Endothelial cell of umbilical vein (primary cell): ENCODE data around the gene PARP9. TPM values are rescaled to one million over a fixed set of nuclear protein-coding genes. Genes with fewer than 3 reads are reported as not detected.

Experiments
- BruUV-seq: library from RNA; stranded (reverse); fragments of 400-500 nt; replicated peaks from 2 replicates; lab custom pipeline; 2021; lab: Mats Ljungman, UMichigan
- CTCF ChIA-PET: fragments of 300-600, 350-600 bp; sonication (Branson Sonifier 250); formaldehyde crosslinking; loops from one replicate; lab custom pipeline; 2021; ENCODE audit warnings: antibody characterized with exemption, inconsistent platforms; lab: Charles Lee
- POLR2A ChIA-PET: fragments of 300-600, 350-600 bp; sonication (Branson Sonifier 250); formaldehyde crosslinking; loops from one replicate; lab custom pipeline; 2021; ENCODE audit warnings: antibody characterized with exemption, inconsistent platforms; lab: Charles Lee
- DNase-seq: peaks from one replicate; pipeline ENCODE4 v3.0.0-alpha.2; 2011; ENCODE audit warnings: low read depth, low spot score
- FAIRE-seq: peaks from 2 replicates; lab custom pipeline; 2011; peaks lifted over from hg19 to GRCh38; lab: Jason Lieb, UNC
- H2AFZ ChIP-seq: 2 replicates; pipeline ENCODE4 v1.6.0; 2012; ENCODE audit warnings: low read depth, low read length, control low read depth, inconsistent platforms
- H3K27ac ChIP-seq: 2 replicates; pipeline ENCODE4 v1.5.1; 2011; ENCODE audit warnings: low read depth, mild to moderate bottlenecking, control low read depth, low read length, moderate library complexity; ENCODE audit not compliant: insufficient read depth
- H3K27me3 ChIP-seq, 2 experiments: 2 replicates each; pipeline versions ENCODE4 v1.6.0 to v1.6.1; 2011; ENCODE audit warnings: low read length in 2 of 2, mixed read lengths in 1 of 2; ENCODE audit not compliant: control insufficient read depth in 2 of 2, insufficient read depth in 2 of 2
- H3K36me3 ChIP-seq, 2 experiments: 2 replicates in 1 of 2; 3 replicates in 1 of 2; pipeline ENCODE4 v1.5.1; 2011; ENCODE audit warnings: low read length in 2 of 2, mild to moderate bottlenecking in 1 of 2, moderate library complexity in 1 of 2; ENCODE audit not compliant: control insufficient read depth in 2 of 2, insufficient read depth in 2 of 2; ENCODE audit errors: extremely low read depth in 1 of 2
- H3K4me1 ChIP-seq: 3 replicates; pipeline ENCODE4 v1.5.1; 2011; ENCODE audit warnings: mild to moderate bottlenecking, low read length; ENCODE audit not compliant: control insufficient read depth, insufficient read depth; ENCODE audit errors: extremely low read depth
- H3K4me2 ChIP-seq: 2 replicates; pipeline ENCODE4 v1.6.1; 2011; ENCODE audit warnings: low read length, control low read depth, mixed read lengths; ENCODE audit not compliant: insufficient read depth
- H3K4me3 ChIP-seq, 3 experiments: fragments of 200-600 bp in 1 of 3; sonication (generic), shearing (Covaris generic) in 1 of 3; replicated peaks in 1 of 3; 2 replicates each; pipeline ENCODE4 v1.5.1; 2011 to 2016; ENCODE audit warnings: control low read depth in 3 of 3, low read length in 3 of 3, mild to moderate bottlenecking in 2 of 3, inconsistent platforms in 1 of 3, low read depth in 1 of 3, moderate library complexity in 1 of 3; ENCODE audit not compliant: insufficient read depth in 1 of 3
- H3K79me2 ChIP-seq: 2 replicates; pipeline ENCODE4 v1.6.0; 2012; ENCODE audit warnings: low read length, inconsistent platforms; ENCODE audit not compliant: control insufficient read depth, insufficient read depth
- H3K9ac ChIP-seq: replicated peaks from 2 replicates; pipeline ENCODE3; 2011; ENCODE audit warnings: low read length, control low read depth; ENCODE audit not compliant: insufficient read depth; ENCODE audit errors: extremely low read depth
- H3K9me1 ChIP-seq: replicated peaks from 3 replicates; pipeline ENCODE4 v1.6.0; 2011; ENCODE audit warnings: mild to moderate bottlenecking, low read length; ENCODE audit not compliant: control insufficient read depth, insufficient read depth; ENCODE audit errors: extremely low read depth
- H3K9me3 ChIP-seq: replicated peaks from 2 replicates; pipeline ENCODE4 v1.5.1; 2012; ENCODE audit warnings: low read length, inconsistent platforms; ENCODE audit not compliant: control insufficient read depth, insufficient read depth
- H4K20me1 ChIP-seq: replicated peaks from 2 replicates; pipeline ENCODE3; 2011; ENCODE audit warnings: mild to moderate bottlenecking, low read length; ENCODE audit not compliant: control insufficient read depth, insufficient read depth; ENCODE audit errors: extremely low read depth
- CTCF ChIP-seq, 2 donors: IDR thresholded peaks; 1 replicate in 1 of 2; 2 replicates in 1 of 2; pipeline ENCODE4 v1.5.1; 2011; ENCODE audit warnings: low read length in 2 of 2, mild to moderate bottlenecking in 2 of 2, moderate library complexity in 2 of 2, control low read depth in 1 of 2, inconsistent platforms in 1 of 2, low read depth in 1 of 2; ENCODE audit not compliant: insufficient read depth in 1 of 2; ENCODE audit errors: extremely low read depth in 1 of 2
- EZH2 ChIP-seq: IDR thresholded peaks from 2 replicates; pipeline ENCODE4 v1.6.1; 2012; ENCODE audit warnings: borderline replicate concordance, low read depth, mild to moderate bottlenecking, moderate library complexity, low read length, inconsistent platforms; ENCODE audit not compliant: severe bottlenecking
- FOS ChIP-seq: IDR thresholded peaks from 2 replicates; pipeline ENCODE4 v1.6.1; 2011; ENCODE audit warnings: mild to moderate bottlenecking, low read length, moderate library complexity, borderline replicate concordance; ENCODE audit not compliant: insufficient read depth
- GATA2 ChIP-seq: IDR thresholded peaks from 2 replicates; pipeline ENCODE4 v1.7.0; 2011; ENCODE audit warnings: low read depth, mild to moderate bottlenecking, moderate library complexity, mixed read lengths, low read length; ENCODE audit not compliant: insufficient read length, insufficient read depth
- JUN ChIP-seq: IDR thresholded peaks from 2 replicates; pipeline ENCODE4 v1.6.1; 2011; ENCODE audit warnings: borderline replicate concordance, low read depth; ENCODE audit not compliant: insufficient read length, insufficient read depth
- MAX ChIP-seq: IDR thresholded peaks from 2 replicates; pipeline ENCODE4 v1.6.1; 2011; ENCODE audit not compliant: insufficient read depth, insufficient read length
- MYC ChIP-seq: IDR thresholded peaks from one replicate; pipeline ENCODE4 v1.6.1; 2011; ENCODE audit warnings: mild to moderate bottlenecking, low read depth, low read length
- POLR2A ChIP-seq: IDR thresholded peaks from 2 replicates; pipeline ENCODE4 v1.6.1; 2012; ENCODE audit warnings: low read depth, mild to moderate bottlenecking, control low read depth, low read length
- POLR2AphosphoS5 ChIP-seq: IDR thresholded peaks from 2 replicates; pipeline ENCODE4 v1.6.1; 2012; ENCODE audit warnings: low read depth, mild to moderate bottlenecking, control low read depth, low read length, moderate library complexity; ENCODE audit not compliant: insufficient read depth
- dilution Hi-C: fragments of 300-500 bp; cut with MboI; formaldehyde crosslinking; loops from one replicate; pipeline ENCODE4 v1.15.0; 2019; ENCODE audit warnings: low sequenced_read_pairs; ENCODE audit not compliant: extremely low pct_ligation_motif_present
- intact Hi-C: fragments of 100-400 bp; cut with micrococcal nuclease; formaldehyde crosslinking; loops from one replicate; pipeline ENCODE4 v1.10.0; 2022
- polyA plus RNA-seq, 4 experiments: library from polyadenylated mRNA; depleted of rRNA in 3 of 4; stranded (reverse) in 3 of 4; unstranded in 1 of 4; fragments of >200 nt; gene quantifications; 2 replicates each; pipeline versions ENCODE4 v1.2.1 to v1.2.3, GENCODE V29; 2011 to 2012; ENCODE audit warnings: missing spikeins in 1 of 4
- total RNA-seq: library from RNA; stranded (reverse); gene quantifications from 2 replicates; pipeline ENCODE4 v1.2.3, GENCODE V29; 2021

The PARP9 gene
- total and polyA plus RNA-seq, 2 donors (not counting 3 experiments of a cell fraction or from before 2014, with no cell fraction given), result 10.1 to 12.5 TPM

GRCh38 chr3:122612696-122613095, 48.6 kb upstream of the PARP9 start:
- H3K79me2 ChIP-seq, result no peaks in the 10 kb centered on the region
- peaks cover 0 to 2% of the 10 kb centered on the region in 2 experiments for H3K27me3 ChIP-seq
- no peak overlapping the region for H2AFZ ChIP-seq
- CTCF ChIA-PET, result interaction anchor here (0.7 to 1.3 kb wide), 3 partner anchors 8 to 34 kb away, joined by 3 read pairs; no protein-coding TSS in a partner anchor
- no peak overlapping the region for H3K27ac ChIP-seq
- dilution Hi-C loops, result no loop called here
- no peak overlapping the region for H3K4me2 ChIP-seq
- intact Hi-C loops, result no loop called here
- H3K36me3 ChIP-seq, result no peaks in the 10 kb centered on the region
- peaks cover 4% of the 10 kb centered on the region for H3K9me3 ChIP-seq
- no TSS peak for BruUV-seq
- TF ChIP-seq EZH2, result no peak
- TF ChIP-seq CTCF (IDR thresholded peaks at IDR 0.05; ENCODE audit: extremely low read depth in 1 of 2, insufficient read depth in 1 of 2, low read depth in 1 of 2, low read length in 2 of 2), result no peak
- TF ChIP-seq GATA2, result no peak
- no peak for TF ChIP-seq FOS
- no peak for TF ChIP-seq MYC
- no peak for TF ChIP-seq MAX
- no peak for TF ChIP-seq JUN
- no peak for TF ChIP-seq POLR2AphosphoS5
- TF ChIP-seq POLR2A, result no peak
- H3K9me1 ChIP-seq, result no peaks in the 10 kb centered on the region
- no peak overlapping the region for H3K9ac ChIP-seq
- H3K4me1 ChIP-seq, result peaks cover 3% of the 10 kb centered on the region
- POLR2A ChIA-PET, result no interaction called here
- H4K20me1 ChIP-seq, result no peaks in the 10 kb centered on the region
- DNase-seq (no peak), FAIRE-seq (no peak)
- no peak overlapping the region for H3K4me3 ChIP-seq
